ENCODE measurements around the gene BANP.
"Not testable (repeated sequence)": the region's sequence is repeated elsewhere in the genome, so short reads cannot be mapped to it uniquely, and the experiment has no call there.

The BANP gene

DNA sequence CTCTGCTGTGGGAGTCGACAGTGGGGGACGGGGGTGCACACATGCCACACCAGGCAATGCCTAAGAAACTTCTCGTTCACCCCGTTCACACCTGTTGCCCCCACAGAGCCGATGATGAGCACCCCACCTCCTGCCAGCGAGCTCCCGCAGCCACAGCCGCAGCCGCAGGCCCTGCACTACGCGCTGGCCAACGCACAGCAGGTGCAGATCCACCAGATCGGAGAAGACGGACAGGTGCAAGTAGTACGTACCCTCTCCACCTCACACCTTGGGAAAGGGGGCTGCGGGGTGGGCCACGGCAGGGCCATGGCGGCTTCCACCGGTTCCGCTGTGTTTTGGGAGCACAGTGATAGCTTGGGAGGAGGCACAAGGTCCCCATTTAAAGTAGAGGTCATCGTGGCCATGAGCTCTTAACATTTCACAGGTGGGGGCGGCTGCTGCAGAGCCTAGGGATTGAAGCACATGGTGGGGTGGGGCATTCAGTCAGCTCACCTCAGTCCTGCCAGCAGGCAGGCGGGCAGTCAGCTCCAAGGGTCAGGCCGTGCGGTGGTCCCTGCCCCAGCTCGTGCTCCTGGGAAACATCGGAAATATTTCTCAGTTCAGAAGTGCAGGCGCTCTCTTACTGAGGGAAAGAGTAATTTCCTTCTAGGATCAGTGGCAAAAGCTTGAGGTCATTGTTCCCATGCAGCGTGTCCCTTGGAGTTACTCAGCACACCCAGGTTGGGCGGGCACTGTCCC lies 81.9 kb downstream of the BANP start:
- not testable (repeated sequence) for DNase-seq

DNA sequence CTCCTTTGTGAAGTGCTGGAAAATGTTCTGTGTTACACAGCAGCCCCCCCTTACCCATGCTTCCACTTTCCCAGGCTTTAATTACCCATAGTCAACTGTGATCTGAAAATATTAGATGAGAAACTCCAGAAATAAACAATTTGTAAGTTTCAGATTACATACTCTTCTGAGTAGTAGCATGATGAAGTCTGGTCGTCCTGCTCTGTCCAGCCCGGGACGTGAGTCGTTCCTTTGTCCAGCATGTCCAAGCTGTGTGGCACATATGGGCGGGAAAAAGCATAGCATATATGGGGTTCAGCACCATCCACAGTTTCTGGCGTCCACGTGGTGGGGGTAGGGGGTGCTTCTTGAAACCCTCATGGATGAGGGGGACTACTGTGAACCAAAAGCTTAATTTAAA lies 83.5 kb downstream of the BANP start:
- no peak for DNase-seq

DNA sequence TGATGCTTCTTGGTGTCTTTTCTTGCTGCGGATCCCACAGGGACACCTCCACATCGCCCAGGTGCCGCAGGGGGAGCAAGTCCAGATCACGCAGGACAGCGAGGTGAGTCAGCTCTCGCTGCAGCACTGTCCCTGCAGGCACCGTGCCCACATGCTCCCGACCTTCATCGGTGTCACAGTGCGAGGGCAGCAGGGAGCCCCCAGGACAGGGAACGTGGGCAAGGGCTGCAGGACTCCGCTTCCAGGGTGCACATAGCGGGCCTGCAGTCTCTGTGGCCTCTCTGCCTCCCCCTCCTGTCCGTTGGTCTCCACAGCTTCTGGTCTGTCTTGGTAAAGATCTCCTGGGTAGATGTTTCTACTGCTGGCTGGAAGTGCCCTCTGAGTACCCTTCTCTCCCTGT lies 84.1 kb downstream of the BANP start:
- no peak for DNase-seq

DNA sequence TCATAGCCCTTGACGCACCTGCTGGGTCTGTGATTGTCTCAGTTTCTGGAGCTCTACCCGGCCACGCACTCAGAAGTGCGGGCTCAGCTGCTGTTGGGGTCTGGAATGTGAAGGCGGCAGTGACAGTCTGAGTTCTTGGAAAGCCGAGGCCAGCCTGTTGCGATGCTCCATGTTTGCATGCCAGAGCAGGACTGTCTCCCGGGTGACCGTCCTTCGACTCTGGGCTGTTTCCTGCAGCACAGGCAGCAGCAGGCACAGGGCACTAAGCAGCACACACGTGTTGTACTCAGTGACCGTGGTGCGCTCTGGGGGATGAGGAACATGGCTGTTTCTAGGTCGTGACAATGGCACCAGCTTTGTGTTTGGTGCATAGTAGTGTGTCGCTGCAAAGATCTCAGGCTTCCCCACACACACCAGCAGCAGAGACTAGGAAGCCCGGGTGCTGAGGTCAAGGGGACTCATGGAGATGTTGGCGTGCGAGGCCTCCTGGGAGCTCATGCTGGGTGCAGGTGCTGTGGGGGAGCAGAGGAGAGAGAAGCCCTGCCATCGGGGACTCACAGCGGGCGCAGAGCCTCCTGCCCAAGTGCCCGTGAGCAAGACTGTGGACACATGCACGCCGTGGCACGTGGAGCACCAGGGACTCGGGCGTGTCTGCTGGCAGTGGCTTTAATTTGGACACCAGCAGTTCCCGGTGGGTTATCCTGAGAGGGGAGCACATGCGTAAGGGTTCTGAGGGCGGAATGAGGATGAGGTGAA lies 84.8 kb downstream of the BANP start:
- DNase-seq = not testable (repeated sequence)

DNA sequence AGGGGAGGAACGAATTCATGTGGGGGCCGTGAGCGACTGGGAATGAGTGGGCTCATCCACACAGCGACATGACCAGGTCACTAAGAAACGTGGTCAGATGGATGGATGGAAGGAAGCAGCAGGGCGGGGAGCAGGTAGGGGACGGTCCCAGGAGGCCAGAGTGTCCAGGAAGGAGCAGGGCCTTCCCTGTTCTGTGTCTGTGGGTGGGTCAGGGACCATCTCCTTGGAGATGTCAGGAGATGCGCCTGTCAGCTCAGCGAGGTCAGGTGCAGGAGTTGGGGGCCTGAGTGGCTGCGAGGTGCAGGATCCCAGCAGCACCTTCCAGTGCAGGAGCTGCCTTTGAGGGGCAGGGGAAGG lies 85.4 kb downstream of the BANP start:
- not testable (repeated sequence) for DNase-seq

DNA sequence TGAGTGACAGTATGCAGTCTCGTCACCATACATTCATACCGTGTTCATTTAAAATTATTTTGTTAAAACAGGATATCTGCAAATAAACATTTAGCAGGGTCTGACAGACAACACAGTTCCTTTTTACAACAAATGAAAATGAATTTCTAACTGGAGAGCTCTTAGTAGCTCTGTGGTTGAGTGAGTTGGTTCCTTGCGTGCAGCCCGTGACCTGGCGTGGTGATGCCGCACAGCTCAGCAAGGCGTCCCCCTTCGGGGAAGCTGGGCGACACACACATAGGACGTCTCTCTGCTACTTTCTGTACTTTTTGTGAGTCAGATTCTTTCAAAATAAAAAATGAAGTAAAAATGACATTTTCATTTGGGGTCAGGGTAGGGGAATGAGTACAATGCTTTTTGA lies 86.1 kb downstream of the BANP start:
- not testable (repeated sequence) for DNase-seq

DNA sequence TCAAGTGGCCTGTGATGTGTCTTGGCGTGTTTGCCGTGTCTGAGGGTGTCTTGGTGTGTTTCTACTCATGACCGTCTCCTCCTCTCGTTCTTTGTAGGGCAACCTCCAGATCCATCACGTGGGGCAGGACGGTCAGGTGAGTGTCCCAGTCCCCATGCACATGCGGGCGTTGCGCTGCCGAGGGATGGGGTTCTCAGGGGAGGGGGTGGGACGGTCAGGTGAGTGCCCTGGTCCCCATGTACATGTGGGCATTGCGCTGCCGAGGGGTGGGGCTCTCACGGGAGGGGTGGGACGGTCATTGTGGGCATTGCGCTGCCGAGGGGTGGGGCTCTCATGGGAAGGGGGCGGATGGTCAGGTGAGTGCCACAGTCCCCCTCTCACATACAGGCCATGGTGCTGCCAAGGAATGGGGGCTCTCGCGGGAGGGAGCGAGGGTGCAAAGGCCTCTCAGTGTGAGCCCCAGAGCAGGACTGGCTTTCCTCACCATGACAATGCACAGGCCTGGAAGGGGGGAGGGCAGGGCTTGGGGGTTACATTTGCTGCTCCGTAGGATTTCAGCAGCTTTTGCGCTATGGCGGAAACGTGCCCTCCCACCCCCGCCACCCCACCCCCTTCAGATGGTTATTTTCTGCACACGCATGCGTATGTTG lies 86.8 kb downstream of the BANP start:
- not testable (repeated sequence) for DNase-seq

DNA sequence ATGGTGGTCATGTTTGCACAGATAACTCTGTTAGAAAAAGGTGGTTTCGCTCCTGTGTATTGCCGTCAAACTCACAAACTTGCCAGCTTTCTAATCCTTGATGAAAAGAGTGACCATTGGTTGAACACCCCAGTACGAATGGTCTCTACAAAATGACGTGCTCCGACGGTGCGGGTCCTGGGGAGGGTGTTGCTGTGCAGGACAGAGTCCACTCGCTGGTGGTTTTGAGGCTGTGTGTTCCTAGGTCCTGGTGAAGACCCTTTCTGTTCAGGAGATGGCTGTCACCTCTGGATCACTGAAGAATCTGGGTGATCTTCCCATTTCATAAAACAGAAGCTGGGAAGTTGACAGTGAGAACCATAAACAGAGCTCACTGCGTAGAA lies 87.3 kb downstream of the BANP start:
- DNase-seq = not testable (repeated sequence)

DNA sequence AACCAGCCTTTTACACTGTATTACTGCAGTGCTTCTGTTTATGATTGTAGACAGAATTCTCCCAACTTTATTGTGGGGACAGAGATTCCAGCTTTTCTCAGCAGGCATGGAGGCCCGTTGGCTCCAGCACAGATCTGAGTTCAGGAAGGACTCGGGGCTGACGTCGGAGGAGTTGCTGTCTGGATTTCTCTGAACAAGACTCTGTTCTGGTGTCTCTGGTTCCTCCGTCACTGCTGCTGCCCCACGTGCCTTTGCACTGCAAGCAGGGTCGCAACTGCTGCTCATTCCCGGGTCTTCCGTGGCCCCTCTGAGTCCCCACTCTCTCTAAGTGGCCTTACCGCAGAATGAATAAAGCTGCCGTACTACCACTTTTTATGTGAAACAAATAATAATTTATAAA lies 88.4 kb downstream of the BANP start:
- DNase-seq = no peak

DNA sequence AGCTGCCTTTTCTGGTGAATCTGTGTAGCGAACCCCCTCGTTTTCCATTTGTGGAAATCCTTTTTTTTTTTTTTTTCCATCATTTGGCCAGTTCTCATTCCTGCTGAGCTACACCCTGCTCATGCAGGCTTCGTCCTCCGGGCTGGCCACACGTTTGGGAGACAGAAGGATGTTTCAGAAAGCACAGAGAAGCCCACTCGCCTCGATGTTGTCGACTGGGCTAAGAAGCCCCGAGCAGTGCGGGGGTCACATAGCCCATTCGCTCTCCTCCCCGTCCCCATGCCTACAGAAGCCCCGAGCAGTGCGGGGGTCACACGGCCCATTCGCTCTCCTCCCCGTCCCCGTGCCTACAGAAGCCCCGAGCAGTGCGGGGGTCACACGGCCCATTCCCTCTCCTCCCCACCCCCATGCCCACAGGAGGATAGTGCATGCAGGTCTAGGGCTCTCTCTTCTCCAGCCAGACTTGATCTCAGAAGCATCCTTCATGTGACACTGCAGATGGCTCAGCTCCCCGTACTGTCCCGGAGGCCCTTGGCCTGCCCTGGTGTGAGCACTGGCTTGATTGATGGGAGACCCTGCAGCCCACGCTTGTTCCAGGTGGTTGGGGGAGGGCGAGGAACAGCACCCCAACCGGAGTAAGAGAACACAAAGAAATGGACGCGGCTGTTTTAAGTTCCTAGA lies 89.1 kb downstream of the BANP start:
- DNase-seq = not testable (repeated sequence)

DNA sequence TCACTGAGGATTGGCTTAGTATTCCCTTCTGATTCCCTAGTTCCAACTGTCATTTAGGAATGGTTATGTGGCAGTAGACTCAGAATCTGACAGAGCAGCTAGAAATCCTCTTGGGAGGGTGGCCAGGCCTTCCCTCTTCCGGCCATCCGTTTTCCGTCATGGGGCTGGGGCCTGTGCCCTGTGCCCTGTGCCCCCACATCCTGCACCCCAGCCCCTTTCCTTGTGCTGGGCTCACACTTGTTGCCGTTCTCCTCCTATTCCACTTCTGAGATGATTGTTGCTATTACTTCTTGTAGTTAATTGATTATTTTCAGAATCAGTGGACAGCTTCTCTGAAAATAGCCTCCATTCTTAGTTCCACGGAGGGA lies 89.6 kb downstream of the BANP start:
- DNase-seq = not testable (repeated sequence)

DNA sequence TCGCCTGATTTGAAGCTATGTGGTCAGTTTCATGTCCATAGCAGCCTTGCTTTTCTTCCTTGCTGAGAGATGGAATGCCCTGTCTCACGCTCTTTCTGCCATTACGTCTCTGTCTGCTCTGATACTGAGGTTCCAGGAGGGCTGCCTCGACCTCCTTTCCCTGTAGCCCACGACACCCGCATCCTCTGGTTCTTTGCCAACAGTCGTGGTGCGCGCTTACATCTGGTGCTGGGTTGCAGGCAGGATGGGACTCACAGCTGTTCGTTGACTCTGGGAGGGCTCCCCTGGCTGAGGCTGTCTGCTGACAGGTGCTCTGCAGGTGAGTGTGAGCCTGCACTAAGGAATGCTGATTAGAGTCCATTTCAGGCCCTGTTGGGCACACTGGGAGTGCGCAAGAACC lies 90.3 kb downstream of the BANP start:
- DNase-seq = not testable (repeated sequence)

DNA sequence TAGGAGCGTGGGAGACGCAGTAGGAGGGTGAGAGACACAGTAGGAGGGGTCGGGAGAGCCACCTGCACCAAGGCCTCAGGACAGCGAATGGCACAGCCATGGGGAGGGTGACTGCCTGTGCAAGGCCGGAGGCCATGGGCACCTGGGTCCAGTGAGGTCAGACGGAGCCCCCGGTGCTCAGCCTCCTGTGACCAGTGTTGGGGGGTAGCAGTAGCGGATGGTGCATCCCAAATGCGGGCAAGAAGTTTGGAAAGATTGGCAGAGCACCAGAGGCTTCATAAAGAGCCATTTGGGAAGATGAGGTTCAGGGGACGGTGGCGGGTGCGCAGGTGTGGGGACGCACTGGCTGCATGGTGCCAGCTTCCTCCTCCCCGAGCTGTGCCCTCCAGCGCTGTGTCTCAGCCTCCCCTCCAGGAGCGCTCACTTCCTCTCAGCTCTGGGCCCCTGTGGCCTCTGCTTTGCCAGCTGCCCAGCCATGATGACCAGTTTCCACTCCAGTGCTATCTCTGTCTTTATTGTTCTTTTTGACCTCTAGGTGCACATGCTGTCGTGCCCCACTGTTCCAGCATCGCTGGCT lies 90.8 kb downstream of the BANP start:
- DNase-seq = not testable (repeated sequence)

DNA sequence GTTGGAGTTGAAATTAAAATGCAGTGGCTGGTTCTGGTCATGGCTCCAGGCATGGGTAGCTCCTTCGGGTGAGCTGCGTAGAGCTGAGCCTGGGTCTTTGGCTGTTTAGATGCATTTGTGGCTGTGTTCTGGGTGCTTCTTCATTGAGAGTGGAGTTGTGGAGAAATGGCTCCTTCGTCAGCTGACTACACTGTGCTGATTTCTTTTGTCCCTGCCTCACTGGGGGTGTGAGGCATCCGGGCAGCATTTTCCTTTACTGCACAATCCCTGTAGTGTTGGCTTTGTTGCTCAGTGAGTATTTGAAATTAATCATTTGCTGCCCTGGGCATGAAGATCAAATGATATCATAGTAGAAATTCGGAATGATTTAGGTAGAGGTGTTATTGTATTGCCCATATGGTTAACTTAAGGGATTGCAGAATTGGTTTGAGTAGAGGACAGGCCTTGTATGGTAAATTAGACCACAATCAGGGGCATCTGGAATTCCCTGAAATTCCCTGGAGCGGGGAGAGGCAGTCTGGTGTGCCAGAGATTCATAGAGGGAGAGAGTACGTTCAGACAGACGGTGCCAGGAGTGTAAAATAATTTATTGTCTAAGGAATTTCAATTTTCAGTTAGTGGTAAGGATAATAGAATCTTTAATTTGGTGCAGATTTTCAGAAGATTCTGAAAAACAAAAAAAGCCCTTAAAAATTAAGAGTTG lies 92.1 kb downstream of the BANP start:
- not testable (repeated sequence) for DNase-seq

DNA sequence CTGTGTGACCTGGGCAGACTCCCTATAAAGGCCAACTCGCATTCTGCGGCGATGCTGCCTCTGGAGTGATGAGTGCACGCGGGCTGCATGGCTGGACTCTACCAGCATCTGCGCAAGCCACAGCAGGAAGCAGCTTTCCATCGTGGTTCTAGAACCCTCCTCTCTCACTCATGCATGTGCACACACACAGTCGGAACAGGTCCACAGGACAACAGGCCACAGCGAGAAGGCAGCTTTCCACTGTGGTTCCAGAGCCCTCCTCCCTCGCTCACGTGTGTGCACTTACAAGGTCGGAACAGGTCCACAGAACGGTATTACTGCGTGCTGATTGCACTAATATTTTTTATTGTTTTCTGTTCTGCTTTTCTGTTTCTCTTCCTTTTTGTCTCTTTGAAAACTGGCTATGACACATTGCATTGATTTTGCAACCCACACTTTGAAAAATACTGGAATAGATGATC lies 92.9 kb downstream of the BANP start:
- DNase-seq = not testable (repeated sequence)

DNA sequence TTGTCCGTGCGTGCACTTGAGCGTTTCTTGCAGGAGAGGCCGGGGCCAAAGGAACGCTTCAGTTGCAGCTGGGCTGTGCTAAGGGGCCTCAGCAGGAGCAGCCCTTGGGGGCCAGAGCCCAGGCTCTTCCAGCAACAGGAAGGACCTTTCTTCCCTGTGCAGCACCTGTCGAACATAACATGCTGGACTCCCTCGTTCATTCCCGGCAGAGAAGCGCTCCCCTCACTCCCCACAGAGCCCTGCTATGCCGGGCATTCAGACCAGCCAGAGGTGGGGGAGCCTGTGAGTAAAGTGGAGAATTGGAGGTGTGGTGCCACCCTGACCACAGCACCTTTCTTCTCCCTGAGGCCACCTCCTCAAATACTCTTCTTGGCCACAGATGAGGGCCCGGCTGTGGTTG lies 94.1 kb downstream of the BANP start:
- not testable (repeated sequence) for DNase-seq

DNA sequence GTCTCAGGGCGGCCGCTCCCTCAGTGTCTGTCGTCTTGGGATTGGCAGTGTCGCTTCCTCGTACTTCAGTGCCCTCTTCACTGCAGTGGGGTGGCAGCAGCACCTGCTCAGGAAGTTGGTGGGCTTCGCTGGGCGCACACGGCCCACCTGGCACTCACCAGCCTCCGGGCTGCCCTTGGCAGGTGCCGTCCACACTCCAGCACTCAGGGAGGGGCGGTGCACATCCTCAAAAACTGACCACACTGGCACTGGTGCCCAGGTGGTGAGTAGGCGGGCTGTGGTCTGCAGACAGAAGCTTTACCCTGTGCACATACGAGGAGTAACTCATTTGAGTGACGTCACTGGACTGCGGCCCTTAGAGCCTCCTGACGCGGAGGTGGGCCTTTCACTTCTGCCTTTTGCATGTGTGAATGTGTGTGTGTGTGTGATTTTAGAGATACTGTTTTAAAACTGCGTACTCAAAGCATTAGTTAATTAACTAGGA lies 94.6 kb downstream of the BANP start:
- no peak for DNase-seq

DNA sequence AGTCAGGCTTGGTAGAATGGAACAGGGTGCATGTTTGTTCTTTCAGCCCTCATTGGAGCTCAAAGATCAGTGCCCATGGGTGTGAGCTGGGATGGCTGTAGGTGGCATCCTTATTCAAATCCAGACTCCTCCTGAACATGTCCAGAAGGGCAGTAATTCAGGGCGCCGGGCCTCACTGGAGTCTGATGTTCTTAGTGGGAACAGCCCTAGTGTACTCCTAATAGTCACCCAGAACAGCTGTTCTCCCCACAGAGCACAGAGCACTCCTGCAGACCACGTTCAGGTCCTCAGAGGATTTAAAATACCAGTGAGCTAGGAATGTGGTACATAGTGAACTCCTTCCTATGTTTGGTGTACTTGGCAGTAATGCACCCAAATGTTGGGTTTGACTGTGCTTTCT lies 96.2 kb downstream of the BANP start:
- no peak for DNase-seq

DNA sequence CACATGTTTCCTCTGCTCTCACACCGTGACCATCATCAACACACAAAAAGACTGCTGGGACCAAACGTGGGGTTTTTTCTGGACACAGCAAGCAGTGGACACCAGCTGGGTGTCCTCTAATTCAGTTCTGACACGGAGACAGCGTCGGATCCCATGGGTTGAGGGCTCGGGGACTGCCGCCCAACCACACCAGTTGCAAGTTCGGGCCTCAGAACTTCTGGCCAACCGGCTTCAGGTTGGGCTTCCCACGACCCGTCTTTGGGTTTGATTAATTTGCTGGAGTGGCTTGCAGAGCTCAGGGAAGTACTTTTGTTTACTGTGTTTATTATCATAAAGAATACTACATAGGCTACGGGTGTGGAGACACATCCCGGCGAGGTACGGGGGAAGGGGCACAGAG lies 97.8 kb downstream of the BANP start:
- no peak for DNase-seq

DNA sequence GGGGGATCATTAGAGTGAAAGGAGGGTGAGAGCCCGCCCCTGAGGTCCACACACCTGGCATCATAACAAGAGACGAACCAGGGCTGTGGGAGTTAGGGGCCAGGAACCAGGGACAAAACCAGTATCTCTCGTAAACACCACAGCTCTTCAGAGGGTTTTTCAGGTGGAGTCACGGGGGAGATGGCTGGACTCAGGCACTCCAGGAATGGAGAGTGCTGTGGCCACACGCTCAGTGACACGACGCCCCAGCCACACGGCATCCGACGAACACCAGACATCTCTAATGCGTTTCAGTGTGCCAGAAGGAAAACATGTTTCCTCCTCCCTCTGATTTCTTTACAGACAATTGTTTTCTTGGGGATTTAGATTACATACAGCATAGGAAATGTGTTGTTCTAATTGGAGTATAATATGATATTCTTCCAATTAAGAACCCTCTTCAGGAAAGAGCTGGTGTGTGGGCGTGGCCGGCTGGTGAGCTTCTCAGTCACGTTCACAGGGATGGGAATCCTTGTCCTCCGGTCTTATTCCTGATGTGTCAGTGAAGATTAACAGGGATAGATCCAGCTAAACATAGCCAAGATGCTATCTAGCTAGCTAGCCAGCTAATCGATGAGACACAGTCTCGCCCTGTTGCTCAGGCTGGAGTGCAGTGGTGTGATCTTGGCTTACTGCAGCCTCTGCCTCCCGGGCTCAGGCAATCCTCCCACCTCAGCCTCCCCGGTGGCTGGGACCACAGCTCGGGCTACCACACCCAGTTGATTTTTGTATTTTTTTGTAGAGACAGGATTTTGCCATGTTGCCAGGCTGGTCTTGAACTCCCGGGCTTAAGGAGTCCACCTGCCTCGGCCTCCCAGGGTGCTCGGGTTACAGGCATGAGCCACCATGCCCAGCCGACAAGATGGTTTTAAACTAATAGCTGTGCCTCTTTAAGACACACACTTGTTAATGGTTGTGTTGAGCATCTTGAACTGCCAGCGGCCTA lies 98.6 kb downstream of the BANP start:
- no peak for DNase-seq

All from effector CD4-positive, alpha-beta T cell (primary cell).